HG02642 (cell line): Measurements from ENCODE around the gene TPSB2.
"Not testable (repeated sequence)": the region's sequence is repeated elsewhere in the genome, so short reads cannot be mapped to it uniquely, and the experiment has no call there.

ENCODE experiments used
- ATAC-seq: cut with Tn5 transposase; IDR thresholded peaks from one replicate; pipeline ENCODE4 v1.9.1; 2021; ENCODE audit warnings: mild to moderate bottlenecking; ENCODE audit not compliant: unreplicated experiment, poor library complexity

TPSB2 gene

GRCh38 chr16:1230084-1230470 is at the start of gene TPSB2:
TSS of gene TPSB2 (minus strand) at chr16:1230184. CDS start at chr16:1229951, 233 bp downstream.
- ATAC-seq: not testable (repeated sequence)

- no peak for ATAC-seq
These were observed 49.3 kb upstream of the TPSB2 start for GRCh38 chr16:1279081-1279944.

- no peak for ATAC-seq
These were observed 48.5 kb upstream of the TPSB2 start for GRCh38 chr16:1278477-1278876.

GRCh38 chr16:1277617-1278282 is 47.8 kb upstream of the TPSB2 start:
- ATAC-seq: no peak

GRCh38 chr16:1277151-1277598 is 47.2 kb upstream of the TPSB2 start:
- no peak for ATAC-seq

- no peak for ATAC-seq
These were observed 46.5 kb upstream of the TPSB2 start for GRCh38 chr16:1276580-1276878.

GRCh38 chr16:1275791-1276579 is 46.0 kb upstream of the TPSB2 start:
- ATAC-seq: no peak

GRCh38 chr16:1274767-1275166 is 44.8 kb upstream of the TPSB2 start:
- no peak for ATAC-seq

- ATAC-seq: no peak
These were observed 43.8 kb upstream of the TPSB2 start for GRCh38 chr16:1273816-1274215.

- no peak for ATAC-seq
These were observed 42.6 kb upstream of the TPSB2 start for GRCh38 chr16:1272453-1273198.

GRCh38 chr16:1271724-1272413 is 41.9 kb upstream of the TPSB2 start:
- not testable (repeated sequence) for ATAC-seq

- no peak for ATAC-seq
These were observed 41.4 kb upstream of the TPSB2 start for GRCh38 chr16:1271380-1271723.

GRCh38 chr16:1269418-1269817 is 39.4 kb upstream of the TPSB2 start:
- not testable (repeated sequence) for ATAC-seq

GRCh38 chr16:1265826-1266225 is 35.8 kb upstream of the TPSB2 start:
- ATAC-seq: no peak

- no peak for ATAC-seq
These were observed 35.2 kb upstream of the TPSB2 start for GRCh38 chr16:1265090-1265630.

- no peak for ATAC-seq
These were observed 34.5 kb upstream of the TPSB2 start for GRCh38 chr16:1264345-1265089.

- ATAC-seq: no peak
These were observed 33.8 kb upstream of the TPSB2 start for GRCh38 chr16:1263591-1264344.

- ATAC-seq: no peak
These were observed 32.9 kb upstream of the TPSB2 start for GRCh38 chr16:1262846-1263221.
